ES-I3 (cell line): ENCODE results near the gene CNGA3.

Experiments
- H3K36me3 ChIP-seq: 2 replicates; pipeline ENCODE4 v1.6.1; 2013; ENCODE audit warnings: mild to moderate bottlenecking, low read length, control low read depth, moderate library complexity; ENCODE audit not compliant: insufficient read depth
- H3K4me1 ChIP-seq: 2 replicates; pipeline ENCODE4 v1.6.1; 2013; ENCODE audit warnings: mild to moderate bottlenecking, control low read depth, low read length; ENCODE audit not compliant: insufficient read depth
- H3K9ac ChIP-seq: 2 replicates; pipeline ENCODE4 v1.6.1; 2013; ENCODE audit warnings: low read depth, mild to moderate bottlenecking, low read length, moderate library complexity
- H3K9me3 ChIP-seq: 2 replicates; pipeline ENCODE4 v1.6.1; 2013; ENCODE audit warnings: mild to moderate bottlenecking, low read length, moderate library complexity; ENCODE audit not compliant: control insufficient read depth, insufficient read depth

CNGA3 gene

DNA sequence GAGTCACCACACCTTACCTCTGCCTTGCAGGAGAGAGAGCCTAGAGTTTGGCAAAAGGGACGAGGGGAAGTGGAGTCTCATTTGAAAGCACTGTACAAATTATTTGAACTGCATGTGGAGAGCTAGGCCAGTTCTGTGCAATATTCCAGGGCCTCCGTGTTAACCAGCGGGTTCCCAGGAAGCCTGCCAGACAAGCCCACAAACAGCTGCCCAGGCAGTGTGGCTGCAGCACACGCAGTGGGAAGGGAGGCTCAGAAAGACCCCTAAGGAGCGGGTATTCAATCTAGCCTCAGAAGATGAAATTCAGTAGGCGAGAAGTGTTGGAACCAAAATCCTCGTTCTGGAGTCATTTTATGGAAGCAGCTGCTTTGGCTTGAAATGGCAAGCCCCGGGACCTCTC, 30.7 kb downstream of the CNGA3 start:
- H3K9me3 ChIP-seq, result no peaks in the 10 kb centered on the region
- peaks cover 10% of the 10 kb centered on the region; the same call in 1 of the 2 replicates for H3K4me1 ChIP-seq
- H3K36me3 ChIP-seq, result no peaks in the 10 kb centered on the region
- no peak overlapping the region for H3K9ac ChIP-seq

DNA sequence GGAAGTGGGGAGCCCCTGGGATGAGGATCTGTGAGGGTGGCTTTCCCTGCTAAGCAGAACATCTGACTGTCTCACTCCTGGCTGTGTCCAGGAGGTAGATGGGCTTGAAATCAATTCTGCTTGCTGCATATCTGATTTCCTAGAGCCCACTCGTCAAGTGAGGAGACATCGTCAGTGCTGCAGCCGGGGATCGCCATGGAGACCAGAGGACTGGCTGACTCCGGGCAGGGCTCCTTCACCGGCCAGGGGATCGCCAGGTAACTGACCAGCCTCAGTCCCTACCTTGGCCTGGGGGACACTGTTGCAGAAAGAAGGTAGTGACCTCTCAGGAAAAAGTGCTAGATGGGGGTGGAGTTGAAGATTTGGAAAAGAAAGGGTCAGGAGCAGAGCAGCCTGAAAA, 31.3 kb downstream of the CNGA3 start:
- H3K4me1 ChIP-seq, result peaks cover 10% of the 10 kb centered on the region; the same call in 1 of the 2 replicates
- no peaks in the 10 kb centered on the region for H3K36me3 ChIP-seq
- no peaks in the 10 kb centered on the region for H3K9me3 ChIP-seq
- H3K9ac ChIP-seq, result no peak overlapping the region

DNA sequence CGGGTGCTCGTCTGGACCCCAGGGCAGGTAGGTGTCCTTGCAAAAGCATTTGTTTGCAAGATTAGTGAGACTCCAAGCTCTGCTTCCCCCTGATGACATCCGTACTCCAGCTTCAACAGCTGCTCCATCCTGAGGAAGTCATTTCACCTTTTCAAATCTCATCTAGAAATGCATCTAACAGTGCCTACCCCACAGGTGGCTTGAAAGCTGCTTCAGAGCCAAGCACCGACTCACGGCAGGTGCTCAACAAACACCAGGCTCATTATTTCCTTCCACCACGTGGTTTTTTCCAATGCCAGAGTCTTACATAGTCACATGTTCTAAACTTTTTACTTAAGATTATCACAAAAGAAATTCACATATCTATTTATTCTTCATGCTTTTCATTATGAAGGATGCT, 31.9 kb downstream of the CNGA3 start:
- Histone ChIP-seq H3K9ac (no peak overlapping the region), H3K36me3 (no peaks in the 10 kb centered on the region), H3K9me3 (no peaks in the 10 kb centered on the region), H3K4me1 (peaks cover 13% of the 10 kb centered on the region)

DNA sequence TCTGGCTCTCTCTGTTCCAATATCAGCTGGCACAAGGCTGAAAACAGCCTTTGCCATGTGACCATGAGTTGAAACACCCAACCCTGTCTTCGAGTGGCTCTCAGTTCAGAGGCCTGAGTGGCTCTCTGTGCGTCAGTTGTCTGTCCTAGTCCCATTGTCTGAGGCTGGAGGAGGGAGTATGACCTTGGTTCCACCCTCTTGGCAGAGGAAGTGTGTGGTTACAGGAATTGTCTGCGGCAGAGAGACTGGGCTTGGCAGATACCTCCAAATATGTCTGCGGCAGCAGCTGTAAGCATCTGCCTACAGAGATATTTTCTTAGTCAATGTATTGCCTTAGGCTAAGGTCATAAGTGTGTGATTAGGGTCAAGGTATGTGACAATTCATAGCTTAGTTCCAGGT, 32.6 kb downstream of the CNGA3 start:
- Histone ChIP-seq H3K36me3 (no peaks in the 10 kb centered on the region), H3K9me3 (no peaks in the 10 kb centered on the region), H3K9ac (no peak overlapping the region), H3K4me1 (peaks cover 13% of the 10 kb centered on the region)

DNA sequence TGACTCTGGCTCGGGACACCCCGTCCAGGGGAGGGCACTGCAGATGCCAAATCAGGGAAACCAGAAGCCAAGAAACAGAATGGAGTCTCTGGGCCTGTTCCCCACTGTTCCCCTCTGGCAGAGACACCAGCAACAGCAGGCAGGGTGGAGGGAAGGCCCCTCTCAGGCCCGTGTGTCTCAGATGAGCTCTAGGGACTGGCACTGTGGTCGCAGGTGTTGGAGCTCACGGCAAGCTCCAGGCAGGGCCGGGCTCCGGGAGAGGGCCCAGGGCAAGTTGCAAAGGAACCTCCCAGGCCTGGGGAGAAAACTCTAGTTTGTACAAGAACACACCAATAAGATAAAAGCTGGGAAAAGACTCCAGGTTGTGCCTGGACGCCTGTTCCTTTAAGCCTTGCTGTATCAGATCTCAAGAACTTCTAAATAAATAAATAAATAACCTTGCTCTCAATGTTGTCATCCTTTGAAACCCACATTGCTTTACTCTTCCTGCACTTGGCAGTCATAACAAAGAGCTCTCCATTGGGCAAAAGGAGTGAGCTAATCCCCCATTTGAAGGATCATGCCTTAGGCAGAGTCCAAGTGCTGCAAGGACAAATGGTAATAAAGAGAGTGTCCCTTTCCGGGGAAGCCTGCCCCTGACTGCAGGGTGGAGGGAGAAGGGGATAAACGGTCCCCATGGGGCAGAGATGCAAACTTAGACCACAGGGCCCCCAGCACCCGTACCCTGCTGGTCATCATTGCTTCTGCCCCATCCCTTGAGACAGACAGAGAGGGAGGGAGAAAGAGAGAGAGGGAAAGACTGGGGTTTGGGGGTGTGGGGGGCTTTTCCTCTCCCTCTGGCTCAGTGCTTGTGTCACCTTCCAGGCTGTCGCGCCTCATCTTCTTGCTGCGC, 33.3 kb downstream of the CNGA3 start:
- peaks cover 7% of the 10 kb centered on the region for H3K4me1 ChIP-seq
- no peak overlapping the region for H3K9ac ChIP-seq

DNA sequence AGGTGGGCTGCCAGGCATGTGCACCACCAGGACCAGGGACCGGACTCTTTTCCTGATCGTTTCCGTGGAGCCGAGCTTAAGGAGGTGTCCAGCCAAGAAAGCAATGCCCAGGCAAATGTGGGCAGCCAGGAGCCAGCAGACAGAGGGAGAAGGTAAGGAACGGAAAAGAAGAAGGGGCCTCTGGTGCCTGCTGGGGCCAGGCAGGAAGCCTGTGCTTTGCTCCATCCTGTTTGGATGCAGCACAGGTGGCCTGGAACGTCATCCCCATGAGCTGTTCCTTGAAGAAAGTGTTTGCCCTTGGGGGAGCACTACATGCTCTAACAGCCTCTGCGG, 33.9 kb downstream of the CNGA3 start:
- no peaks in the 10 kb centered on the region for H3K9me3 ChIP-seq
- peaks cover 7% of the 10 kb centered on the region; the same call in 1 of the 2 replicates for H3K4me1 ChIP-seq
- H3K36me3 ChIP-seq, result no peaks in the 10 kb centered on the region
- H3K9ac ChIP-seq, result no peak overlapping the region

More for the DNA sequence above, 33.3 kb downstream of the CNGA3 start:
- Histone ChIP-seq H3K9me3 (no peaks in the 10 kb centered on the region), H3K36me3 (no peaks in the 10 kb centered on the region)

DNA sequence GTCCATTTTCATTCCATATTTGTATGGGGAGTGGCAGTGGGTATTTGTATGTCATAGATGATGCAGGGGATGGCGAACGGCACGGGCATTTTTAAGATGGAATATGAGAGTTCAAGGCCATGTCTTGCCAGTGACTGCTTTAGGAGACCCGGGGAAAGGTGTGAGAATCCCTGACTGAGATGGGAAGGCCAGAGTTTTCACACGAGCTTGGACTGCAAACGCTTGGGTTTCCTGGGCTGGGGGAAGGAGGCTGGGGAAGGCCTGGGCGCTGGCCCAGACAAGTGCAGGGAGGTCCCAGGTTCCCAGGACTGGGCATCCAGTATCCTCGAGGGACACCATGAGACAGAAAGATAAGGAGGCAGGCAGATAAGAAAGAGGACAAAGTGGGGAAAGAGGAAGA, 35.2 kb downstream of the CNGA3 start:
- Histone ChIP-seq H3K36me3 (no peaks in the 10 kb centered on the region), H3K4me1 (peaks cover 7% of the 10 kb centered on the region; the same call in 1 of the 2 replicates), H3K9me3 (no peaks in the 10 kb centered on the region)

DNA sequence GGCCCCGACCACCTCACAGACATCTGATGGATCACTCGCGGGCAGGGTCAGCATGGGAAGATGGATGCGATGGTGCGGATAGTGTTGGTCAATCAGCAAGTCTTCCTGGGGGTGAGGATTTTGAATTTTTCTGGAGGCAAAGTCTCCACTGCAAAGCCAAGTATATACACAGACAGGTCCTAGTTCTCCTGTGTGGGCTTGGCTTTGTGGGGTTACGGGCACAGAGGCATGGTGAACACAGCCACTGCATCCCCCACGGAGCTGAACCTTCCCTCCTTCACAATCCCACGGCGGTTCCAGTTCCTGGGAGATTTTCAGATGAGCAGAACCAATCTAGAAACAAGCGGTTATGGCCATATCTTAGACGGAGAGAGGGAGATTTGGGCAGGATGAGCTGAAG, 35.8 kb downstream of the CNGA3 start:
- H3K9ac ChIP-seq, result no peak overlapping the region
- no peaks in the 10 kb centered on the region for H3K36me3 ChIP-seq
- H3K4me1 ChIP-seq, result peaks cover 7% of the 10 kb centered on the region; the same call in 1 of the 2 replicates
- no peaks in the 10 kb centered on the region for H3K9me3 ChIP-seq

More for the DNA sequence above, 35.2 kb downstream of the CNGA3 start:
- H3K9ac ChIP-seq, result no peak overlapping the region

DNA sequence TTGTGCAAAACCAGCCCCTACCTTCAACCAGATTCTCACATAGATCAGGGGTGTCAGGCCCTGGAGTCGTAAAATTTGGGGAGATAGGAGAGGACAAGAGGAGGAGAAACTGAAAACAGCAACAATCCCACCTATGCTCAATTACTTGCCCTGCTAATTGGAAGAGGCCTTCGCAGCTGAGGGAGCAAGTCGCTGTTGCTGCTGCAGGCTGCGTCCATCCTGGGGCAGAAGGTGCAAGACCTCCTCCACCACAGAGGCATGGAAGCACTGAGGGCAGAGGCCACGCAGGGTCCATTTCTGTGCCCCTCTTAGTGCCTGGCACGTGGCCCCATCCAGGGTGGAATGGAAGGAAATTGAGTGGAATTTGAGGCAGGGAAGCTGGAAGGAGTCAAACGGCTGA, 36.5 kb downstream of the CNGA3 start:
- H3K9ac ChIP-seq, result no peak overlapping the region
- no peaks in the 10 kb centered on the region for H3K9me3 ChIP-seq
- no peaks in the 10 kb centered on the region for H3K36me3 ChIP-seq
- peaks cover 7% of the 10 kb centered on the region; the same call in 1 of the 2 replicates for H3K4me1 ChIP-seq

DNA sequence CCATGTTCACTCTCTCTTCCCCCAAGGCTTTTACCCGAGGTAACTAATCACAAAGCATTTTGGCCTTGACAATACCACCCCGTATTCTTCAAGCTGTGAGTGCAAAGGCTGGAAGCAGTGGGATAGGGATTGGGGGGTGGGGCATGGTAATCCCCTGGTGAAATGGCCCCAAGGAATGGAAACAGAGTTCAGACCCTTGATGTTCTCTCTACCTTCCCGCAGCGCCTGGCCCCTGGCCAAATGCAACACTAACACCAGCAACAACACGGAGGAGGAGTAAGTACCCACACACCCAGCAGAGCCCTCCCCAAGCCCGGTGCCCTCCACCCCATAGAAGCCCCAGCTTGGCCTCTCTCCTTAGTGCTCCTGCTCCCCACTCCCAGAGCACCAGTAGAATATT, 36.9 kb downstream of the CNGA3 start:
- Histone ChIP-seq H3K9me3 (no peaks in the 10 kb centered on the region), H3K9ac (no peak overlapping the region), H3K36me3 (no peaks in the 10 kb centered on the region), H3K4me1 (peaks cover 7% of the 10 kb centered on the region; the same call in 1 of the 2 replicates)

DNA sequence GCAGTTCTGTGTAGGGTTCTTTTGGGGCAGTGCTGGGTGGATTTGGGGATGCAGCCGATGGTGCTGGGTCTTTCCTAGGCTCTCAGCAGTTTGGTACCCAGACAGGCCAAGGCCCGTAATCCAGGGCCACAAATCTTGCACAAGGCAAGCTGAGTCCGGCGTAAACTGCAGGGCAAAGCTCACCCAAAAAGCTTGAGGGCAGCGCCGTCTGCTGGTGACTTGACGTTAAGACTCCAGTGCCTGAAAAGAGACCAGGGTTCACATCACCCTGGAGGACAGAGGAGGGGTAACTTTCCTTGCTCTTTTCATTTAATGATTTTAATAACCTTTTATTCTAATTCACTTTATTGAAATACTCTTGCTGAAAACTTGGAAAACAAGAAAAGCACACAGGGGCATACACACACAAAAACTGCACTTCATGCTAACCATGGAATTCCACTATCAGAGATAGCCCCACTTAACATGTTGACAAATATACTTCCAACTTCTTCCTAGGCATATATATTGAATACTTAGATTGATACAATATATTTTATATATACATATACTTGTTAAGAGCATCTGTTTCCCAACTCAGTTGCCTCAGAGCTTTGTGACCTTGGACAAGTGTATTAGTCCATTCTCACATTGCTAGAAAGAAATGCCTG, 38.9 kb downstream of the CNGA3 start:
- Histone ChIP-seq H3K9ac (no peak overlapping the region), H3K9me3 (no peaks in the 10 kb centered on the region), H3K4me1 (peaks cover 3% of the 10 kb centered on the region; the same call in 1 of the 2 replicates), H3K36me3 (no peaks in the 10 kb centered on the region)

DNA sequence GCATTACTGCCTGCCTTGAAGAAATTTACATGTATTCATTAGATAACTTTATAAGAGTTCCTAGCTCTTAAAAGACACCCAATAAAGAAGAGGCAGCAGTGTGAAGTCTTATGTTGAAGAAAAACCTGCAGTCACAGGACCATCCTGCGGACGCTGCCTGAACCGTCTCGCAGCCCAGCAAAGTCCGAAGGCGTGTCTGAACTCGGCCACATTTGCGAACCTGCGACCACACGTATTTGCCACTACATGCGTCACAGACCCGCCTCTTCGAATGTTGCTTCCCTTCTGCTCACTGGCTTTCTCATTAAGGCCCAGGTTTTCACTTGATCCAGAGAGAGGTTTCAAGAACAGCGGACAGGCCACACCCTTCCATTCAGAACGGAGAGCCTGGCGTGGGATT, 41.2 kb downstream of the CNGA3 start:
- peaks cover 3% of the 10 kb centered on the region; the same call in 1 of the 2 replicates for H3K4me1 ChIP-seq
- H3K36me3 ChIP-seq, result no peaks in the 10 kb centered on the region
- no peak overlapping the region for H3K9ac ChIP-seq
- no peaks in the 10 kb centered on the region for H3K9me3 ChIP-seq

DNA sequence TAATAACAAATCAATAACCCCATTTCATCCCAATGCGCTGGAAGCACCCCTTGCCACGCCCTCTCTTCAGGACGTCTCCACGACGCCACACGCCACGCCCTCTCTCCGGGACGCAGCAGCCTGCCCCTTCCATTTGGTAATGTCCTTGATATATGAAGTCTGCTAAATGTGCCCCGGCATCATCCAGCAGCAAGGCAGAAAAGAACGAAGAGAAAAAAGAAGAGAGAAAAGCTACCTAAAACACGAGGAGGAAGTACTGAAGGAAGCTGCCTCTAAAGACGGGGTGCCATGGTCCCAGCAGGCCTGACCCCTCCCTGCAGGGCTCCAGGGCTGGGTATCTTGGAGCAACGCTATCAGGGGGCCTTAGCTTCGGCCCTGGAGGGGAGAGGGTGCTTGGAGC, 41.8 kb downstream of the CNGA3 start:
- H3K4me1 ChIP-seq, result no peaks in the 10 kb centered on the region; the same call in 1 of the 2 replicates
- no peak overlapping the region for H3K9ac ChIP-seq
- no peaks in the 10 kb centered on the region for H3K9me3 ChIP-seq
- H3K36me3 ChIP-seq, result no peaks in the 10 kb centered on the region

DNA sequence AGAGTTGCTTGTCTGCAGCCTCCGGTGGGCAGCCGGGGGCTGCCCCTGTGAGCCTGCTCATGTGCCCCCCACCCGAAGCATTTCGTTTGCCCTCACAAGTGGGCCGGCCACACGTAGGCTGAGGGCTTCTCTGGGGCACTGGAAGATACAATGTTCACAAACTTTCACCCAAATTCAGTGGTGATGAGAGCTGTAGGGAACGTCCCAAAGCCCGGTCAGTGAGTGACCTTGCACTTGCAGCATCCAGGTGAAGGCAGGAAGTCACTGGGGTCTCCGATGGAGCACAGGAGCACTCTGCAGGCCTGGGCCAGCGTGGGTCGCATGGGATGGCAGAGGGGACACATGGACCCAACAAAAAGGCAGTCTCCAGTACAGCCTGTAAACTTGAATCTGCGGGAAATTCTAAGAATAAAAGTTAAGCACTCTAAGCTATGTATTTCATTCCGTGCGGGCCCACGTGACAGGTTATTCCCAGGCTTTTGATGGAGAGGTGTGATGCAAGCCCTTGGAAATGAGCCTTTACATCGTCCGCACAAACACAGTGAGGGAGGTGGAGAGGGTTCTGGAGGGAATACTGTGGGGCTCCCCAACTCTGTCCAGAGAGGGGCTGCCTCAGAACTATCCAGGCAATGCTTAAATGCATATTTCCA, 42.5 kb downstream of the CNGA3 start:
- Histone ChIP-seq H3K9me3 (no peaks in the 10 kb centered on the region), H3K36me3 (no peaks in the 10 kb centered on the region)

More for the DNA sequence above, 42.5 kb downstream of the CNGA3 start:
- Histone ChIP-seq H3K9ac (no peak overlapping the region), H3K4me1 (no peaks in the 10 kb centered on the region)
